NB4 (cell line): ENCODE measurements around the gene RRAD.

Experiments
- CTCF ChIP-seq: IDR thresholded peaks from one replicate; pipeline ENCODE4 v1.5.1; 2012; ENCODE audit warnings: low read depth, low read length
- MYC ChIP-seq: IDR thresholded peaks from 2 replicates; pipeline ENCODE4 v1.6.1; 2011; ENCODE audit warnings: low read depth, low read length
- POLR2A ChIP-seq: IDR thresholded peaks from 2 replicates; pipeline ENCODE4 v1.6.1; 2011; ENCODE audit warnings: mild to moderate bottlenecking; ENCODE audit not compliant: insufficient read length; ENCODE audit errors: extremely low read depth

GRCh38 chr16:66917741-66918140, 7.6 kb downstream of the RRAD start:
- TF ChIP-seq CTCF, result no peak
- no peak for TF ChIP-seq POLR2A
- TF ChIP-seq MYC, result no peak
